Measurements from ENCODE around the gene TKT. TPM values are rescaled to one million over a fixed set of nuclear protein-coding genes. Genes with fewer than 3 reads are reported as not detected.
A peak's percentile ranks its signal among the peaks of the same experiment; 100 is the strongest.

Gene TKT
- total and polyA plus RNA-seq, 9 donors: 28.8 to 49.5 (median 37.9) TPM

- H3K9me3 ChIP-seq (replicated peaks; ENCODE audit: control insufficient read depth, low read depth, low read length): no peaks in the 10 kb centered on the region
- 86% methylated on average over 3 of the region's 7 CpGs for WGBS (ENCODE audit: insufficient coverage)
- DNase-seq: no peak
- no peaks in the 10 kb centered on the region for H3K36me3 ChIP-seq (ENCODE audit: control insufficient read depth, insufficient read depth, low read length)
- H3K4me1 ChIP-seq (ENCODE audit: control insufficient read depth, insufficient read depth, low read length): peaks cover 16% of the 10 kb centered on the region
- peaks cover 2% of the 10 kb centered on the region for H3K27me3 ChIP-seq (ENCODE audit: control insufficient read depth, insufficient read depth, low read length)
- H3K4me3 ChIP-seq (ENCODE audit: low read length): no peak overlapping the region
- no peak overlapping the region for H3K27ac ChIP-seq (ENCODE audit: low read length)
These were observed 56.8 kb downstream of the TKT start for GRCh38 chr3:53198996-53199395.

GRCh38 chr3:53198256-53198977 is 57.4 kb downstream of the TKT start:
- WGBS (ENCODE audit: insufficient coverage): 43% methylated on average over 7 of the region's 10 CpGs

GRCh38 chr3:53196575-53197407 is 59.0 kb downstream of the TKT start:
- Histone ChIP-seq H3K4me1 (ENCODE audit: control insufficient read depth, insufficient read depth, low read length) (peaks cover 27% of the 10 kb centered on the region), H3K9me3 (replicated peaks; ENCODE audit: control insufficient read depth, low read depth, low read length) (no peaks in the 10 kb centered on the region), H3K27me3 (ENCODE audit: control insufficient read depth, insufficient read depth, low read length) (peaks cover 2% of the 10 kb centered on the region), H3K27ac (ENCODE audit: low read length) (no peak overlapping the region), H3K4me3 (ENCODE audit: low read length) (no peak overlapping the region), H3K36me3 (ENCODE audit: control insufficient read depth, insufficient read depth, low read length) (peaks cover 4% of the 10 kb centered on the region)
- WGBS (ENCODE audit: insufficient coverage): 14% methylated on average over 1 of the region's 17 CpGs
- DNase-seq: peak; percentile 55

More at GRCh38 chr3:53198256-53198977, 57.4 kb downstream of the TKT start:
- Histone ChIP-seq H3K27me3 (ENCODE audit: control insufficient read depth, insufficient read depth, low read length) (peaks cover 2% of the 10 kb centered on the region), H3K4me1 (ENCODE audit: control insufficient read depth, insufficient read depth, low read length) (peaks cover 22% of the 10 kb centered on the region), H3K9me3 (replicated peaks; ENCODE audit: control insufficient read depth, low read depth, low read length) (no peaks in the 10 kb centered on the region), H3K27ac (ENCODE audit: low read length) (no peak overlapping the region), H3K4me3 (ENCODE audit: low read length) (no peak overlapping the region), H3K36me3 (ENCODE audit: control insufficient read depth, insufficient read depth, low read length) (no peaks in the 10 kb centered on the region)
- no peak for DNase-seq

GRCh38 chr3:53195602-53196574 is 59.9 kb downstream of the TKT start:
- 24% methylated on average over 27 of the region's 36 CpGs for WGBS (ENCODE audit: insufficient coverage)
- peaks cover 27% of the 10 kb centered on the region for H3K4me1 ChIP-seq (ENCODE audit: control insufficient read depth, insufficient read depth, low read length)
- peaks cover 6% of the 10 kb centered on the region for H3K36me3 ChIP-seq (ENCODE audit: control insufficient read depth, insufficient read depth, low read length)
- peak; percentile 51 for DNase-seq
- no peaks in the 10 kb centered on the region for H3K9me3 ChIP-seq (replicated peaks; ENCODE audit: control insufficient read depth, low read depth, low read length)
- H3K4me3 ChIP-seq (ENCODE audit: low read length): no peak overlapping the region
- H3K27ac ChIP-seq (ENCODE audit: low read length): no peak overlapping the region
- H3K27me3 ChIP-seq (ENCODE audit: control insufficient read depth, insufficient read depth, low read length): peaks cover 2% of the 10 kb centered on the region

GRCh38 chr3:53195066-53195450 is 60.8 kb downstream of the TKT start:
- H3K9me3 ChIP-seq (replicated peaks; ENCODE audit: control insufficient read depth, low read depth, low read length): no peaks in the 10 kb centered on the region
- no peak overlapping the region for H3K4me3 ChIP-seq (ENCODE audit: low read length)
- WGBS (ENCODE audit: insufficient coverage): 91% methylated on average over 10 of the region's 10 CpGs
- peaks cover 27% of the 10 kb centered on the region for H3K4me1 ChIP-seq (ENCODE audit: control insufficient read depth, insufficient read depth, low read length)
- H3K36me3 ChIP-seq (ENCODE audit: control insufficient read depth, insufficient read depth, low read length): peaks cover 11% of the 10 kb centered on the region
- no peak for DNase-seq
- no peak overlapping the region for H3K27ac ChIP-seq (ENCODE audit: low read length)
- H3K27me3 ChIP-seq (ENCODE audit: control insufficient read depth, insufficient read depth, low read length): peaks cover 2% of the 10 kb centered on the region

GRCh38 chr3:53194210-53195065 is 61.4 kb downstream of the TKT start:
- H3K27me3 ChIP-seq (ENCODE audit: control insufficient read depth, insufficient read depth, low read length): peaks cover 2% of the 10 kb centered on the region
- H3K4me3 ChIP-seq (ENCODE audit: low read length): no peak overlapping the region
- H3K4me1 ChIP-seq (ENCODE audit: control insufficient read depth, insufficient read depth, low read length): peaks cover 27% of the 10 kb centered on the region
- no peaks in the 10 kb centered on the region for H3K9me3 ChIP-seq (replicated peaks; ENCODE audit: control insufficient read depth, low read depth, low read length)
- H3K36me3 ChIP-seq (ENCODE audit: control insufficient read depth, insufficient read depth, low read length): peaks cover 17% of the 10 kb centered on the region
- DNase-seq: peak; percentile 53
- 26% methylated on average over 9 of the region's 14 CpGs for WGBS (ENCODE audit: insufficient coverage)
- H3K27ac ChIP-seq (ENCODE audit: low read length): peak overlapping the region; percentile 55

GRCh38 chr3:53193466-53194209 is 62.2 kb downstream of the TKT start:
- H3K9me3 ChIP-seq (replicated peaks; ENCODE audit: control insufficient read depth, low read depth, low read length): no peaks in the 10 kb centered on the region
- 17% methylated on average over 7 of the region's 11 CpGs for WGBS (ENCODE audit: insufficient coverage)
- no peak overlapping the region for H3K4me3 ChIP-seq (ENCODE audit: low read length)
- H3K36me3 ChIP-seq (ENCODE audit: control insufficient read depth, insufficient read depth, low read length): peaks cover 25% of the 10 kb centered on the region
- peak; percentile 83 for DNase-seq
- peaks cover 27% of the 10 kb centered on the region for H3K4me1 ChIP-seq (ENCODE audit: control insufficient read depth, insufficient read depth, low read length)
- H3K27ac ChIP-seq (ENCODE audit: low read length): peak overlapping the region; percentile 55
- H3K27me3 ChIP-seq (ENCODE audit: control insufficient read depth, insufficient read depth, low read length): peaks cover 2% of the 10 kb centered on the region

- no peak overlapping the region for H3K4me3 ChIP-seq (ENCODE audit: low read length)
- WGBS (ENCODE audit: insufficient coverage): 79% methylated on average over 2 of the region's 3 CpGs
These were observed 63.2 kb downstream of the TKT start for GRCh38 chr3:53192608-53193007.

More at GRCh38 chr3:53192608-53193007, 63.2 kb downstream of the TKT start:
- H3K4me1 ChIP-seq (ENCODE audit: control insufficient read depth, insufficient read depth, low read length): peaks cover 27% of the 10 kb centered on the region
- H3K36me3 ChIP-seq (ENCODE audit: control insufficient read depth, insufficient read depth, low read length): peaks cover 28% of the 10 kb centered on the region
- H3K27me3 ChIP-seq (ENCODE audit: control insufficient read depth, insufficient read depth, low read length): peaks cover 2% of the 10 kb centered on the region
- no peaks in the 10 kb centered on the region for H3K9me3 ChIP-seq (replicated peaks; ENCODE audit: control insufficient read depth, low read depth, low read length)
- no peak overlapping the region for H3K27ac ChIP-seq (ENCODE audit: low read length)
- no peak for DNase-seq
